Heart right ventricle (tissue), 16 donors: ENCODE results near the gene PGAP6. TPM values are rescaled to one million over a fixed set of nuclear protein-coding genes. Genes with fewer than 3 reads are reported as not detected.
"Not testable (repeated sequence)": the region's sequence is repeated elsewhere in the genome, so short reads cannot be mapped to it uniquely, and the experiment has no call there.

ENCODE experiments used
- ATAC-seq, 8 donors: fragments of 200-7000 bp; cut with Tn5 transposase; one replicate each; pipeline ENCODE4 v1.9.1; 2020; ENCODE audit warnings: mild to moderate bottlenecking in 8 of 8, moderate library complexity in 8 of 8, moderate number of reproducible peaks in 1 of 8
- DNase-seq, 2 donors: peaks; one replicate each; pipeline ENCODE4 v3.0.0-alpha.2; 2020
- H3K27ac ChIP-seq, 10 donors: fragments of 200-600 bp; sonication (generic) in 2 of 10; one replicate each; pipeline versions ENCODE4 v1.5.0 to v1.8.0; 2020 to 2022; ENCODE audit warnings: mild to moderate bottlenecking in 3 of 10
- H3K27me3 ChIP-seq, 7 donors: fragments of 200-600 bp; one replicate each; pipeline ENCODE4 v1.8.0; 2021 to 2022; ENCODE audit warnings: mild to moderate bottlenecking in 2 of 7
- H3K36me3 ChIP-seq, 9 donors: fragments of 200-600 bp; sonication (generic) in 1 of 9; one replicate each; pipeline versions ENCODE4 v1.5.0 to v1.8.0; 2020 to 2022; ENCODE audit warnings: mild to moderate bottlenecking in 2 of 9
- H3K4me1 ChIP-seq, 9 donors: fragments of 200-600 bp; sonication (generic) in 1 of 9; one replicate each; pipeline versions ENCODE4 v1.5.0 to v1.8.0; 2020 to 2022; ENCODE audit warnings: mild to moderate bottlenecking in 4 of 9
- H3K4me3 ChIP-seq, 10 donors: fragments of 200-600 bp; sonication (generic) in 2 of 10; one replicate each; pipeline versions ENCODE4 v1.5.0 to v1.8.0; 2020 to 2022; ENCODE audit warnings: mild to moderate bottlenecking in 7 of 10, moderate library complexity in 2 of 10
- H3K9me3 ChIP-seq, 11 donors: fragments of 200-600 bp in 10 of 11; sonication (generic) in 2 of 11; one replicate each; pipeline versions ENCODE4 v1.5.0 to v1.8.0; 2013 to 2022; ENCODE audit warnings: mild to moderate bottlenecking in 2 of 11, control low read depth in 1 of 11, moderate library complexity in 1 of 11
- CTCF ChIP-seq, 9 donors: fragments of 200-600 bp; sonication (generic) in 2 of 9; IDR thresholded peaks; one replicate each; pipeline versions ENCODE4 v1.5.0 to v1.8.0; 2021 to 2022; ENCODE audit warnings: antibody characterized with exemption in 9 of 9, mild to moderate bottlenecking in 5 of 9, moderate library complexity in 1 of 9
- WGBS, 2 donors: extraction: QIAGEN DNeasy Blood & Tissue Kit; methylation state at CpG; one replicate each; pipeline ENCODE4 v1.1.7; 2013; ENCODE audit warnings: inconsistent platforms in 1 of 2; 5-methylcytosine and 5-hydroxymethylcytosine counted together
- intact Hi-C, 10 donors: fragments of 100-400 bp; cut with DNase I; formaldehyde crosslinking; loops; one replicate each; pipeline versions ENCODE4 v1.11.1 to v1.14.2; 2022
- polyA plus RNA-seq, 2 donors: library from polyadenylated mRNA; stranded (reverse); fragments of 200-250 nt; gene quantifications; one replicate each; pipeline ENCODE4 v1.2.3, GENCODE V29; 2013
- total RNA-seq, 10 donors: library from RNA; stranded (reverse); fragmentation: NEBNext Ultra II Directional in 3 of 10; extraction: Animal tissue kit (Norgen Biotek cat#: 25700) in 3 of 10; gene quantifications; one replicate each; pipeline versions ENCODE4 v1.2.1 to v1.2.4, GENCODE V29; 2021 to 2023
- donor health status: Arrhythmogenic right ventricular cardiomyopathy.
- donor health status: ischemic (EF 13 %, LVEDD 7.1; RV severe dilation, severe dysfunction).
- donor health status: healthy with polysubstance abuse.
- donor health status: DM: no; HTN: yes; CAD: no.
- donor health status: DM: no; HTN: no; CAD: no.
- donor health status: ischemic (EF 25% LVEDD 6.9; RV normal size, moderate dysfunction).
- donor health status: ischemic (EF 25% LVEDD 5.7; RV mildly dilated, moderate dysfunction).
- donor health status: healthy.
- donor health status: DM: yes; HTN: yes; CAD: no.
- donor health status: Ischemic cardiomyopathy.
- donor health status: ischemic (EF 35%, LVEDD 5.7; RV mildly dilated, moderate dysfunction).
- donor health status: nonischemic (EF 11% LVEDD 7.7; RV severe dilation, severe dysfunction).
- donor health status: DM: yes; HTN: yes; CAD: no.
- donor health status: PGD.
- donor health status: ischemic (EF 29% LVEDD 5.4; RV normal size, mild dysfunction).
- donor health status: nonischemic (EF 23%, LVEDD 6.1; RV moderate dilation, normal function).

The PGAP6 gene
- total and polyA plus RNA-seq, 12 donors = 27.1 to 57.3 (median 33.1) TPM

- Histone ChIP-seq H3K4me1 (peaks cover 5 to 45% (median 17%) of the 10 kb centered on the region in 9 donors), H3K4me3 (no peak overlapping the region), H3K9me3 (no peaks in the 10 kb centered on the region), H3K36me3 (peaks cover 0 to 38% (median 0%) of the 10 kb centered on the region in 9 donors), H3K27ac (no peak overlapping the region), H3K27me3 (no peaks in the 10 kb centered on the region)
- no peak for ATAC-seq
- 86 to 90% methylated on average over 8 of the region's 8 CpGs for WGBS, 2 donors
- intact Hi-C loops = loop anchor here in 6 of 10 donors (5.0 to 10.0 kb wide), 5 partner anchors 108 to 125 kb away; partner anchors contain the start of genes LUC7L (in 3 of the 6) and FAM234A (in 1 of the 6)
- TF ChIP-seq CTCF (IDR thresholded peaks at IDR 0.05) = no peak
- DNase-seq = no peak
These were observed 31.6 kb downstream of the PGAP6 start for GRCh38 chr16:350203-350602.

GRCh38 chr16:349211-349610 is 32.6 kb downstream of the PGAP6 start:
- Histone ChIP-seq H3K27me3 (no peaks in the 10 kb centered on the region), H3K27ac (no peak overlapping the region), H3K36me3 (peaks cover 0 to 48% (median 0%) of the 10 kb centered on the region in 9 donors), H3K9me3 (no peaks in the 10 kb centered on the region), H3K4me3 (no peak overlapping the region), H3K4me1 (peaks cover 5 to 45% (median 17%) of the 10 kb centered on the region in 9 donors)
- intact Hi-C loops = no loop called here
- no peak for TF ChIP-seq CTCF (IDR thresholded peaks at IDR 0.05)
- DNase-seq (no peak), ATAC-seq (no peak)
- 81 to 86% methylated on average over 7 of the region's 7 CpGs for WGBS, 2 donors

GRCh38 chr16:348495-348894 is 33.3 kb downstream of the PGAP6 start:
- intact Hi-C loops = not testable (repeated sequence)

GRCh38 chr16:347203-347602 is 34.6 kb downstream of the PGAP6 start:
- peaks cover 5 to 39% (median 11%) of the 10 kb centered on the region in 9 donors for H3K4me1 ChIP-seq
- TF ChIP-seq CTCF (IDR thresholded peaks at IDR 0.05) = no peak
- intact Hi-C loops = no loop called here
- ATAC-seq = no peak
- no peaks in the 10 kb centered on the region for H3K9me3 ChIP-seq
- H3K27me3 ChIP-seq = no peaks in the 10 kb centered on the region
- no peak for DNase-seq
- WGBS, 2 donors = 96 to 98% methylated on average over 6 of the region's 6 CpGs
- H3K27ac ChIP-seq = no peak overlapping the region
- H3K4me3 ChIP-seq = no peak overlapping the region
- peaks cover 0 to 64% (median 0%) of the 10 kb centered on the region in 9 donors for H3K36me3 ChIP-seq

More at GRCh38 chr16:348495-348894, 33.3 kb downstream of the PGAP6 start:
- not testable (repeated sequence) for H3K27ac ChIP-seq, ATAC-seq, DNase-seq, H3K4me3 ChIP-seq, H3K27me3 ChIP-seq, H3K9me3 ChIP-seq
- H3K4me1 ChIP-seq = peaks cover 5 to 43% (median 16%) of the 10 kb centered on the region in 9 donors
- WGBS, 2 donors = 95% methylated on average over 8 to 10 of the region's 10 CpGs
- peaks cover 0 to 55% (median 0%) of the 10 kb centered on the region in 9 donors for H3K36me3 ChIP-seq

- DNase-seq (no peak), ATAC-seq (peak in 2 of 8 donors; percentile 22 to 23)
- no peak overlapping the region for H3K4me3 ChIP-seq
- H3K27ac ChIP-seq = no peak overlapping the region
- no peaks in the 10 kb centered on the region for H3K9me3 ChIP-seq
- TF ChIP-seq CTCF (IDR thresholded peaks at IDR 0.05) = no peak
- intact Hi-C loops = no loop called here
- H3K36me3 ChIP-seq = peaks cover 0 to 68% (median 0%) of the 10 kb centered on the region in 9 donors
- 83 to 85% methylated on average over 15 of the region's 15 CpGs for WGBS, 2 donors
- H3K27me3 ChIP-seq = no peaks in the 10 kb centered on the region
- peaks cover 4 to 37% (median 9%) of the 10 kb centered on the region in 9 donors for H3K4me1 ChIP-seq
These were observed 35.2 kb downstream of the PGAP6 start for GRCh38 chr16:346587-346986.
